HG03571 (cell line): Measurements from ENCODE around the gene ATF2.

Experiments
- ATAC-seq: cut with Tn5 transposase; IDR thresholded peaks from one replicate; pipeline ENCODE4 v1.9.1; 2021; ENCODE audit not compliant: unreplicated experiment

Gene ATF2

DNA sequence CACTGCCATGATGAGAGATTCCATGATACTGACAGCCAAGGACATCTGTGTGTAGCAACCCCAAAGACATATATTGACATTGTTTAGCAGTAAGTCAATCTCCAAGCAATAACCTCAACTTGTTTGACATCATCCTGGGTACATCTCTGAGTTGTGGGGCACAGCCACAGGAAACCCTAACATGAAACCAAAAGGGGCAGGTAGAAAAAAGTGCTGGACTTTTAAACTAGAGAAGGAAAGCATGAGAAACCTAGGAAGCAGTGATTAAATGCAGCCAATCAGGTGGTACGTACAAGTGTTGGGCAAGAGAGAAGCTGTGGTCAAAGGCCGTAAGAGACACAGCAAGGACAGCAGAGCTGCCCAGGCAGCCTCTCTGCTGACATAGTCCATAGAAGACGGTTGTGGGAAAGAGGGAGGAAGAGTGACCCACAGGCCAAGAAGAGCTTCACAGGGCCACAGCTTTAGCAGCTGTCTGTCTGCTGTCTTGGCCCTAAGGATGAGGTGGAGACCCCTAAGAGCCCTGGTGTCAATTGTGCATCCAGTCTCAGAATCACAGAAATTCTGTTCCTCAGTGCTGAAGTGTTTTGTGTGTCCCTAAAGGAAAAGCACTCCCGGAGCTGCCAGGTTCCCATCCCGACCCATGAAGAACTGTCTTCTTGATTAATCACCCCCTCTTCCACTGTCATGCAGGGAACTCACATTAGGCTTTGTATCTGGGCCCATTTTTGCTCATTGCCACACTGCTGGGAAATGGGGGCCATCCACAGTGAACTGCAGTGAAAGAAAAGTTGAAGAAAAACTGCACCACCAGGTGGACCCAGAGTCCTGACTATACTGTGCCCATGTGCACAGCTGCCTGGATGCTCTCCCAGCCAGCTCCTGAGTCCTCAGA is 137.4 kb downstream of the ATF2 start:
- no peak for ATAC-seq

GRCh38 chr2:175027755-175028154 is 140.2 kb downstream of the ATF2 start:
- ATAC-seq: no peak

DNA sequence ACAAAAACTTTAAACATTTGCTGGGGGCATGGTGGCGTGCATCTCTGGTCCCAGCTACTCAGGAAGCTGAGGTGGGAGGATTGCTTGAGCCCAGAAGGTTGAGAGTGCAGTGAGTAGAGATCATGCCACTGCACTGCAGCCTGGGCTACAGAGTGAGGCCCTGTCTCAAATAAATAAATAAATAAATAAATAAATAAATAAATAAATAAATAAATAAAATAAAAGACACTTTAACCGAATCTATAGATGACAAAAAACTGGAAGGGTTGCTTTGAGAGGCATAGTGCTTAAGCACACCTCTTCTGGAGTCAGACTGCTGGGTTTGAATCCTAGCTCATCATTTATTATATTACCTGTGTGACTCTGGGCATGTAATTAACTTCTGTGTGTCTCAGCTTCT is 141.6 kb downstream of the ATF2 start:
- no peak for ATAC-seq

GRCh38 chr2:175025946-175026345 is 142.1 kb downstream of the ATF2 start:
- ATAC-seq: no peak

GRCh38 chr2:175025233-175025632 is 142.8 kb downstream of the ATF2 start:
- ATAC-seq: no peak

- ATAC-seq: no peak
These were observed 145.1 kb downstream of the ATF2 start for GRCh38 chr2:175022923-175023322.
